Osteocyte (in vitro differentiated cells): ENCODE measurements around the gene PIN1. TPM values are rescaled to one million over a fixed set of nuclear protein-coding genes. Genes with fewer than 3 reads are reported as not detected.
"Not testable (repeated sequence)": the region's sequence is repeated elsewhere in the genome, so short reads cannot be mapped to it uniquely, and the experiment has no call there.

ENCODE experiments used
- DNase-seq: peaks from one replicate; pipeline ENCODE4 v3.0.0; 2021; ENCODE audit warnings: mixed read lengths; ENCODE audit not compliant: unreplicated experiment; ENCODE audit errors: extremely low spot score
- H3K27ac Mint-ChIP-seq: one replicate; pipeline ENCODE4 v1.8.0; 2021; ENCODE audit warnings: mild to moderate bottlenecking, mixed read lengths; ENCODE audit not compliant: unreplicated experiment
- H3K27me3 Mint-ChIP-seq: one replicate; pipeline ENCODE4 v1.8.0; 2021; ENCODE audit warnings: mixed read lengths; ENCODE audit not compliant: unreplicated experiment
- H3K36me3 Mint-ChIP-seq: one replicate; pipeline ENCODE4 v1.8.0; 2021; ENCODE audit warnings: mixed read lengths; ENCODE audit not compliant: unreplicated experiment
- H3K4me1 Mint-ChIP-seq: one replicate; pipeline ENCODE4 v1.8.0; 2021; ENCODE audit warnings: mixed read lengths; ENCODE audit not compliant: unreplicated experiment
- H3K4me3 Mint-ChIP-seq: one replicate; pipeline ENCODE4 v1.8.0; 2021; ENCODE audit warnings: mild to moderate bottlenecking, moderate library complexity, mixed read lengths; ENCODE audit not compliant: unreplicated experiment
- H3K9me3 Mint-ChIP-seq: one replicate; pipeline ENCODE4 v1.8.0; 2021; ENCODE audit warnings: mixed read lengths; ENCODE audit not compliant: unreplicated experiment
- total RNA-seq: library from RNA; stranded (reverse); gene quantifications from 2 replicates; pipeline ENCODE4 v1.2.1, GENCODE V29; 2021
- TF ChIP-seq, protein P1 (sequence below): fragments of 200-600 bp; sonication (generic); IDR thresholded peaks from 2 replicates; pipeline ENCODE4 v1.5.0; 2021; ENCODE audit warnings: antibody characterized with exemption, mild to moderate bottlenecking, moderate library complexity

Gene PIN1
- total RNA-seq, 1 donor from 2014 or later = 67.4 TPM

DNA sequence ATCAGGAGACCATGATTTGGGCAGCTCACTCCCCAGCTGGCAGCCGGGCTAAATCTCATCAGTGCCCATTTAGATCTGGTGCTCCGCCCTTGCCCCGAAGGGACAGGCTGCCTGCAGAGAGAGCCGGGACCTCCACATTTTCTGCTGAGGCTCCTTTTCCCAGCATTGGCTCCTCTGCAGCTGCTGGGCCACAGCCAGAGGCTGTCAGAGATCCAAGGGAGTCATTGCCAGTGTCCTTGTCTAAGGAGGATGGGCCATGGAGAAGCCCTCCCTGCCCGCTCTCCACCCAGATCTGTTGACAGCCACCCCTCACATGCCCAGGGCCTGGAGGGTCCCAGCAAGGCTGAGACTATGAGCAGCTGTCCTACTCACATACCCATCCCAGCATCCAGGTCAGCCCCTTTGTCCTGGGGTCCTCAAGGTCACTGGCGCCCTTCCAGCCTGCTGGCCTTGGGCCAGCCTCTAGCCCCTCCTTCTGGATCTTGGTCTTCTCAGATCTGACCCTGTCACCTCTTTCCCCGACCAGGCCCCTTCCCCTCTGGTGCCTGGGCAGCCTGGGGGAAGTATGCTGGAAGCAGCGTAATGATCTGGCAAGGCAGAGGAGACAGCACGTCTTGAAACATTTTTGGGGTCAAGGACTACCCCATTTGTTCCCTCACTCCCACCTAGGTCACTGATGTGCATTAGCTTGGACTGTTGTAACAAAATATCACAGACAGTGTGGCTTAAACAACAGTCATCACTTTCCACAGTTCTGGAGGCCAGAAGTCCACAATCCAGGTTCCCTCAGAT lies 7.9 kb downstream of the PIN1 start:
- Mint-ChIP-seq H3K4me3 (no peak overlapping the region), H3K9me3 (no peaks in the 10 kb centered on the region), H3K36me3 (peaks cover 32% of the 10 kb centered on the region), H3K27me3 (no peaks in the 10 kb centered on the region), H3K4me1 (peaks cover 13% of the 10 kb centered on the region), H3K27ac (no peak overlapping the region)
- DNase-seq = no peak
- TF ChIP-seq, protein P1, sequence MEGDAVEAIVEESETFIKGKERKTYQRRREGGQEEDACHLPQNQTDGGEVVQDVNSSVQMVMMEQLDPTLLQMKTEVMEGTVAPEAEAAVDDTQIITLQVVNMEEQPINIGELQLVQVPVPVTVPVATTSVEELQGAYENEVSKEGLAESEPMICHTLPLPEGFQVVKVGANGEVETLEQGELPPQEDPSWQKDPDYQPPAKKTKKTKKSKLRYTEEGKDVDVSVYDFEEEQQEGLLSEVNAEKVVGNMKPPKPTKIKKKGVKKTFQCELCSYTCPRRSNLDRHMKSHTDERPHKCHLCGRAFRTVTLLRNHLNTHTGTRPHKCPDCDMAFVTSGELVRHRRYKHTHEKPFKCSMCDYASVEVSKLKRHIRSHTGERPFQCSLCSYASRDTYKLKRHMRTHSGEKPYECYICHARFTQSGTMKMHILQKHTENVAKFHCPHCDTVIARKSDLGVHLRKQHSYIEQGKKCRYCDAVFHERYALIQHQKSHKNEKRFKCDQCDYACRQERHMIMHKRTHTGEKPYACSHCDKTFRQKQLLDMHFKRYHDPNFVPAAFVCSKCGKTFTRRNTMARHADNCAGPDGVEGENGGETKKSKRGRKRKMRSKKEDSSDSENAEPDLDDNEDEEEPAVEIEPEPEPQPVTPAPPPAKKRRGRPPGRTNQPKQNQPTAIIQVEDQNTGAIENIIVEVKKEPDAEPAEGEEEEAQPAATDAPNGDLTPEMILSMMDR = no peak

DNA sequence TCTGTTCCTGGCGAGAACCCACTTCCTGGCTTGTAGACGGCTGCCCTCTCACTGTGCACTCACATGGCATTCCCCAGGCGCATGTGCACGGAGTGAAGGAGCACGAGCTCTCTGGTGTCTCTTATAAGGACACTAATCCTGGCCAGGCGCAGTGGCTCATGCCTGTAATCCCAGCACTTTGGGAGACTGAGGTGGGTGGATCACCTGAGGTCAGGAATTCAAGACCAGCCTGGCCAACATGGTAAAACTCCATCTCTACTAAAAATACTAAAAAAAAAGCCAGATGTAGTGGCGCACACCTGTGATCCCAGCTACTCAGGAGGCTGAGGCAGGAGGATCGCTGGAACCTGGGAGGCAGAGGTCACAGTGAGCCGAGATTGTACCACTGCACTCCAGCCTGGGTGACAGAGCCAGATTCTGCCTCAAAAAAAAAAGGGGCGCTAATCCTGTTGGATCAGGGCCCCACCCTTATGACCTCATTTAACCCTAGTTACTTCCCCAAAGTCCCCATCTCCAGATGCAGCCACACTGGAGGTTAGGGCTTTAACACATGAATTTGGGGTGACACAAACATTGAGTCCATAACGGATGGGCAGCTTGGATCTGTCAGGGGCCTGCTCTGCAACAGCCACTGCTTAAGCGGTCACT lies 8.6 kb downstream of the PIN1 start:
- peaks cover 30% of the 10 kb centered on the region for H3K36me3 Mint-ChIP-seq
- DNase-seq, H3K27ac Mint-ChIP-seq, H3K27me3 Mint-ChIP-seq, H3K4me3 Mint-ChIP-seq, H3K9me3 Mint-ChIP-seq: not testable (repeated sequence)
- H3K4me1 Mint-ChIP-seq = peaks cover 13% of the 10 kb centered on the region

DNA sequence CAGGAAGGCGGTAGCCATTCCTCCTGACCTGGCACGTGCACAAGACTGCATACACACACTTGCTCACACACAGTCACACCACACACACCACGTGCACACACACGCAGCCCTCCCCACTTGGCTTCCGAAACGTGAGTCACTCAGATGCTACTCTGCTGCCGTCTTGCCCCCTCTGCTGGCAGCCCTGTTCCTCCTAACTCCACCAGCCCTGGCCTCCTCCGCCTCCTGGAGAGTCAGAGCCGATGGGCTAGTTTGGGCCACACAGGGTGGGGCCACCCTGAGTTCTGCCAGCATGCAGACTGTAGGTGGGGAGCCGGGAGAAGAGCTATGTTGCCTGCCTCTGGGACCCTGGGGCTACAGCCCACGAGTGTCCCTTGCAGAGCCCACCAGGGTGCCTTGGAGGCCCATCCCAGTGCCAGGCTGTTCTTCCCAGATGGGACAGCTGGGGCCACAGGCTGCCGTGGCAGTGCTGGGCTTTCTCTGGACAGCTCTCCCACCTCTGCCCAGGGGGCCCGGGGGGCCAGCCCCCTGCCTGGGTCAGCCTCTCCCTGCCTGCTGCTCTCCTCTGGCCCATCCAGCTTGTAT lies 12.1 kb downstream of the PIN1 start:
- TF ChIP-seq, protein P1 = peak; percentile 75
- H3K4me1 Mint-ChIP-seq = peaks cover 13% of the 10 kb centered on the region
- peaks cover 20% of the 10 kb centered on the region for H3K36me3 Mint-ChIP-seq
- no peak overlapping the region for H3K4me3 Mint-ChIP-seq
- no peaks in the 10 kb centered on the region for H3K9me3 Mint-ChIP-seq
- peak overlapping the region; percentile 73 for H3K27ac Mint-ChIP-seq
- DNase-seq = peak; percentile 90
- no peaks in the 10 kb centered on the region for H3K27me3 Mint-ChIP-seq

DNA sequence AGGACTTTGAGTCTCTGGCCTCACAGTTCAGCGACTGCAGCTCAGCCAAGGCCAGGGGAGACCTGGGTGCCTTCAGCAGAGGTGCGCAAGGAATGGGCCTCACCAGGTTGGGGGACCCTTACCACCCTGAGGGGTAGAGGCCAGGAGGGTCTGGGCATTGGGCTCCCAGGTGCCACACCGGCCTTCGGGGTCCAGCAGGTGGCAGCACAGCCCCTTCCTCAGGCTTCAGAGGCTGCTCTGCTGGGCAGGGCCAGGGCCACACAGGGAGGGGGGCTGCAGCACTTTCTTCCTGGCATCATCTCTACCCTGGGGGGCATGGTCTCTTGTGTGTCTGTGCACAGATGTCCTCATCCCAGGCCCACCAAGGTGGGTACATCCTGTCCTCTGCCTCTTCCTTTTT lies 12.9 kb downstream of the PIN1 start:
- Mint-ChIP-seq H3K27ac (no peak overlapping the region), H3K9me3 (no peaks in the 10 kb centered on the region), H3K4me1 (peaks cover 18% of the 10 kb centered on the region), H3K27me3 (no peaks in the 10 kb centered on the region), H3K36me3 (peaks cover 16% of the 10 kb centered on the region), H3K4me3 (no peak overlapping the region)
- TF ChIP-seq, protein P1 = peak; percentile 58
- DNase-seq = no peak

DNA sequence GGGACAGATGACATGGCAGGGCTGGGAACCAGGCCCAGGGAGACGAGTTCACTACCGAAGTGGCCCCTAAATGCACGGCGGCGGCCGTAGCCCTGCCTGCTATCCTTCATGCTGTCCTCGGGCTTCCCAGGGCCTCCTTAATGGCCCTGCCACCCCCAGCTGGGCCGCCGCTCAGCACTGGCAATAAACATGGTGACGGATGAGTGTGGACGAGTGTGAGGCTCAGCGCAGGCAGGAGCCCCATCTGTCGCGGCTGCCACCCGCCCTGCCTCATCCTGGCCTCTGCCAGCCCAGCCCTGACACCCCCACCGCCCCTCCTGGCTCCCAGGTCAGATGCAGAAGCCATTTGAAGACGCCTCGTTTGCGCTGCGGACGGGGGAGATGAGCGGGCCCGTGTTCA lies 13.6 kb downstream of the PIN1 start:
- no peaks in the 10 kb centered on the region for H3K9me3 Mint-ChIP-seq
- H3K36me3 Mint-ChIP-seq = peaks cover 17% of the 10 kb centered on the region
- H3K27ac Mint-ChIP-seq = no peak overlapping the region
- TF ChIP-seq, protein P1 = no peak
- H3K27me3 Mint-ChIP-seq = no peaks in the 10 kb centered on the region
- peaks cover 22% of the 10 kb centered on the region for H3K4me1 Mint-ChIP-seq
- no peak overlapping the region for H3K4me3 Mint-ChIP-seq
- DNase-seq = no peak
